OCI-LY3 (cell line): ENCODE results near the gene SH3BGRL3.

ENCODE experiments used
- CTCF ChIP-seq: fragments of 200-600, 300-600 bp; sonication (generic); IDR thresholded peaks from 2 replicates; pipeline ENCODE4 v1.5.1; 2014; ENCODE audit warnings: antibody characterized with exemption, low read length, low read depth
- EZH2phosphoT487 ChIP-seq: fragments of 200-600 bp; shearing (Covaris generic); IDR thresholded peaks from 2 replicates; pipeline ENCODE4 v1.6.1; 2018; ENCODE audit warnings: antibody characterized with exemption, mixed run types, low read depth

- TF ChIP-seq CTCF = no peak
- TF ChIP-seq EZH2phosphoT487 = no peak
Measured at GRCh38 chr1:26278724-26279455, 996 bp upstream of the SH3BGRL3 start.
